VCaP (cell line): ENCODE measurements around the gene DLX1.

Experiments
- H3K27ac ChIP-seq: fragments of 450-650 bp; 2 replicates; pipeline ENCODE4 v1.5.1; 2017
- TF ChIP-seq, protein P1 (sequence below): fragments of 450-650 bp; conservative IDR thresholded peaks from 2 replicates; pipeline ENCODE4 v1.5.1; 2017; ENCODE audit warnings: mild to moderate bottlenecking, moderate library complexity

DLX1 gene

DNA sequence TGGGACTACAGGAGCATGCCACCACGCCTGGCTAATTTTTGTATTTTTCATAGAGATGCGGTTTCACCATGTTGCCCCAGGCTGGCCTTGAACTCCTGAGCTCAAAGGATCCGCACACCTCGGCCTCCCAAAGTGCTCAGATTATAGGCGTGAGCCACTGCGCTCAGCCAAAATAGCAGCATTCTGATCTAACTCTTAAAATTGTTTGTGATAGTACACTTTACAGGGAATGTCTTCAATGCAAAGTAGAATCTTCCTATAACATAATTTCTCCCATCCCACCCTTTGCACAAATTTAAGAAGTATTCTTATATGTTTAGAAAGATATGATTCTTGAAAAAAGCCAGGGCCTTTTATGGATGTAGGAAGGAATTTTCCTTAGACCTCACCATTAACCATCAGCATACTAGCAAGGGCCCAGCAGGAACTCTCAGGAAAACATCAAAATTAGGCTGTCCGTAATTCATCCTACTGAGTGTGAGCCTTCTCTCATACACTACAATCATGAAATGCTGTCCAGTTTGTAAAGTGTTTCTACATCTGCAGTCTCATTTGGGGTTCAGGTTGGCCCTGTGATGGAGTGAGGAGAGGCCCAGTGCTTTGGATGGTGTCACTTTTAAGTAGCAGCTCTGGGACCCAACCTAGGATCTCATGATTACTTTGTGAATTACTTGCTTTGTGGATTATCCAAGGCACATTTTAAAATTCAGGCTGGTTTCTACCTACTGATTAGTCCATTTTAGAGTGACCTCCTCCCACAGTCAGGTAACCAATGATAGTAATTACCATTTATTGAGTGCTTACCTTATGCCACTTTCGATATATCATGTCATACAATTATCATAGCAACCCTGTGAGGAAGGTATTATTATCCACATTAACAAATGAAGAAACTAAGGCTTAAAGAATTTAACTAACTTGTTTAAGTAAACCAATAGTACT is 37.5 kb upstream of the DLX1 start:
- TF ChIP-seq, protein P1, sequence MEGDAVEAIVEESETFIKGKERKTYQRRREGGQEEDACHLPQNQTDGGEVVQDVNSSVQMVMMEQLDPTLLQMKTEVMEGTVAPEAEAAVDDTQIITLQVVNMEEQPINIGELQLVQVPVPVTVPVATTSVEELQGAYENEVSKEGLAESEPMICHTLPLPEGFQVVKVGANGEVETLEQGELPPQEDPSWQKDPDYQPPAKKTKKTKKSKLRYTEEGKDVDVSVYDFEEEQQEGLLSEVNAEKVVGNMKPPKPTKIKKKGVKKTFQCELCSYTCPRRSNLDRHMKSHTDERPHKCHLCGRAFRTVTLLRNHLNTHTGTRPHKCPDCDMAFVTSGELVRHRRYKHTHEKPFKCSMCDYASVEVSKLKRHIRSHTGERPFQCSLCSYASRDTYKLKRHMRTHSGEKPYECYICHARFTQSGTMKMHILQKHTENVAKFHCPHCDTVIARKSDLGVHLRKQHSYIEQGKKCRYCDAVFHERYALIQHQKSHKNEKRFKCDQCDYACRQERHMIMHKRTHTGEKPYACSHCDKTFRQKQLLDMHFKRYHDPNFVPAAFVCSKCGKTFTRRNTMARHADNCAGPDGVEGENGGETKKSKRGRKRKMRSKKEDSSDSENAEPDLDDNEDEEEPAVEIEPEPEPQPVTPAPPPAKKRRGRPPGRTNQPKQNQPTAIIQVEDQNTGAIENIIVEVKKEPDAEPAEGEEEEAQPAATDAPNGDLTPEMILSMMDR = no peak

DNA sequence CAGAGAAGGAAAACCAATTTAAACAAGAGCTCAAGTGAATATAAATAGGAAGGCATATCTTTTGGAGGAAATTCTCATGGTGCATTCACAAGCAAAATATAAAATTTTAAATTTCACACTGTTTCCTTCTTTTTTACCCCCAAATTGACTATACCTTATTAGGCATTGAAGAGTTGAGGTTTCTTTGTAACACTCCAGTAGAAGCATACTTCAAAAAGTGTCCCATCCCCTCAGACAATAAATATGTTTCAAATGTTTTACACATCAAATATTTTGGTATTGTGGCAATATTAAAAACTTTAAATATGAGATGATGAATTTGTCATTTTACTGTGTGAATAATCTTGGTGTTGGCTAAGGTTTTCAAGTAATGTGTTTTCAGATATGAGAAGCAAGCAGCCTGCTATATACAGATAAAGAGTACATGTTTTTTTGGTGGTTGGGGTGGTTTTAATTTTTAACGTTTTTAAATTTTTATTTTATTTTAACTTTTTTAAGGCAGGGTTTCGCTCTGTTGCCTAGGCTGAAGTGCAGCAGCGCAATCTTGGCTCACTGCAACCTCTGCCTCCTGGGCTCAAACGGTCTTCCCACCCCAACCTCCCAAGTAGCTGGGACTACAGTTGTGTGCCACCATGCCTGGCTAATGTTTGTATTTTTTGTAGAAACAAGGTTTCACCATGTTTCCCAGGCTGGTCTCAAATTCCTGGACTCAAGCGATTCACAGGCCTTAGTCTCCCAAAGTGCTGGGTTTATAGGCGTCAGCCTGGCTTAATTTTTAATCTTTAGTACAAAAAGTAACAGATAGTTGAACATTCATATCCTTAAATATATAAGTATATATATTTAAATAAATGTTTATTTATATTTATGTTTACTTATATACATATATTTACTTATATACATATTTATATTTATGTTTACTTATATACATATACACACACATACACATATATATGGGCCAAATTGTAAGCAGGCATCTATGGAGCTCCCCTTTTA is 36.5 kb upstream of the DLX1 start:
- TF ChIP-seq, protein P1 = no peak
- H3K27ac ChIP-seq = no peak overlapping the region

More for the DNA sequence above, 37.5 kb upstream of the DLX1 start:
- H3K27ac ChIP-seq = no peak overlapping the region

DNA sequence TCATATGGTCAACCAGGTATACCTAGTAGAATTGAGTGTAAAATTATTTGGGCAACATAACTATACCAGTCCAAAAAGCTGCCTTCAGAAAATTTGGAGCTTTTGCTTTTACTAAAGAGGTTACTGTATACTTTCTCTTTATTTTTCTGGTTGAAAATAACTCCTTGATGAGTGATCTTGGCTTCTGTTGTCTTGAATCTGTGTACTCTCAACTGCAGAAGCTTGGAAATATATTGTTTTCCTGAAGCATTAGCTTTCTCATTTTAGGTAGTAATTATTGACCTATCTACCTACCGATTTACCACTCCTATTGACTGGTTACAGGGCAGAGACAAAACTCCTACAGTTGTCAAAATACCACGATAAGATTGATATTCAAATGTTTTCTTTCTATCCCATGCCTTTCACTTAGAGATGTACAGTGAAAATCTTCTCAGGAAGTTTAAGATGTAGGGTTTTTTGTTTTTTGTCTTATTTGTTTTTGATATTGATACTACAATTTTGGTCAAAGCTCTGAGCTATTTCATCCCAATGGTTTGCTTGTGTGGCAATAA is 35.7 kb upstream of the DLX1 start:
- TF ChIP-seq, protein P1 = no peak
- H3K27ac ChIP-seq = no peak overlapping the region

DNA sequence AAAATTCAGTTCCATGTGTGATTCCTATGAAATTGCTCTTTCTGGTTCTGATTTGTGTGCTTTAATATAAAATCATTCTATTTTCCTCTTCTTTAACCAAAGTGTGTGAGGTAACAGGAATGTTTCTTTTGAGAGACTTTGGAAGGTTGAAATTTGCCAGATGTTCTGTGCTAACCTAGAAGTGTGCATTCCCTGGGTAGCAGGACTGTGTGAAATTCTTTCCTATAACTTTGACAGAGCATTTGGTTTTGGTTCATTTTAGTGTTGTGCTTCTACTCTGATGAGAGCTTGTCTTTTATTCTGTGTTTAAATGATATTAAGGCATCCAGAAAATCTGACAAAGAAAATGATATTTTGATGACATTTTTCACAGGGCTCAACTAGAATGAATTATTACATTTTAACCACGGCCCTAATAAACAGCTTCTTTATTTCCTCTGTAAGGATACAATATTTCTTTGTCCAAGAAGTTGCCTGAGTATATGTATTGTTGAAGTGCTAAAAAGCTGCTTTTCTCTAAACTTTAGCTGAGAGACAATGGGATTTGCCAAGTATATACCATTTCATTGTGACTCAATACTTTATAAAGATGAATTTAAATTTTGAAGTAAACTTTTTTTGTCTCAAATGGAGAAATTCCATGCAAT is 34.7 kb upstream of the DLX1 start:
- TF ChIP-seq, protein P1 = no peak
- no peak overlapping the region for H3K27ac ChIP-seq

DNA sequence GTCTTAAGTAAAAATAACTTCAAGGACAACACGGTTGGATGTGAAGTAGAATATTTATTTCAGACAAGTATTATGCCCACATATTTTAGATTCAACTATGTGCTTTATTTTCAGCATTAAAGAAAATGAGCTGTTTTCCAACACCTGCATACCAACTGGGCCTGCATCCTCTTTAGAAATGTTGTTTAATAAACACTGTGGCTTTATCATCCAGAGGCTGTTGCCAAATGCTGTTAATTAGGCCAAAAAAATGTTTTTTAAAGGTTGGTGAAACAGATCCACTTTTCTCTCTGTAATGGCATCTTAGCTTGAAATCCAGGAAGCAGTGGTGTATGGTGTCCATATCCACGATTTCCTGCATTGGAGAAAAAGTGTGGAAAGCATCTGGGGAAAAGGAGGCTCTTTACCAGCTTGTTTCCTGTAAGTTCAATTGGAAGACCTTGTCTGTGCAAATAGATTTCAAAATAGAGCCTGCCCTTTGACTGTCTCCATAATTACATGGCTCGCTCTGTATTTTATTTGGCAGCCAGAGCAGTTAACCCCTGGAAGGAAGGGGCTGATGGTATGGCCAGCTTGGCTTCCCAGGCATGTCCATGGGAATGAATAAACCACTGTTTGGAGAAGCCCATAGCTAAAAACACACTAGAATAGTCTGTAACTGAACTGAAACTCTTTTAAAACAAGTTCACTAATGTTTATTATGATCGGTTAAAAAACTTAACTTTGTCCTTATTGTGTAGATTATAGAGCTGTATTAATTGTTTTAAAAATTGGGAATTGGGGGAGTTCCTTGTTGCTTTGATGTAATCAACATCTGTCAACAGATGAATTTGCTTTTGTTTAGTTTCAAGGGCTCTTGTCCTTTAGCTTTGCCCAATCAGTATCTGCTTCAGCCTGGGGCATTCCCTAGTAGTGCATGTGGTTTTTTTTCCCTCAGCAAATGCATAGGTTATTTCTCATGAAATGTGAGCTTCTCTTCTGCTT is 33.0 kb upstream of the DLX1 start:
- peak overlapping the region; percentile 12; the same call in 1 of the 2 replicates for H3K27ac ChIP-seq
- TF ChIP-seq, protein P1 = no peak

DNA sequence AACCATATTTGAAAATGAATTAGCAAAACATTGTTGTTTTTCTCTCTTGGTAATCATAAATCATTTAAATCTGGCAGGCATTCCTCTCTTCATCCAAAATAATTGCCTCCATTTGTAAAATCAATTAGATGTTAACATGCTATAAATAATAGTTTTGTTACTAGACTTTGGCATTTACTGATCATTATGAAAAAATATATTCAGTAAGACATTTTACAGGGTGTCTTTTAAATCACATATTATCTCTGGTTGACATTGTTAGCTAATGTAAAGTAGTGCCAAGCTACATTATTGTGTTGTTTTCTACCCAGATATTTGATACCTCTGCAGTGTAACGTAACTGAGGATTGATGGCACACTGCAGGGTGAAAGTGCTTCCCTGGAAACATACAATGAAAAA is 31.8 kb upstream of the DLX1 start:
- TF ChIP-seq, protein P1 = no peak

More for the DNA sequence above, 31.8 kb upstream of the DLX1 start:
- no peak overlapping the region for H3K27ac ChIP-seq
